Heart right ventricle (tissue), 16 donors: Measurements from ENCODE around the gene MOB3B. TPM values are rescaled to one million over a fixed set of nuclear protein-coding genes. Genes with fewer than 3 reads are reported as not detected.

ENCODE experiments used
- ATAC-seq, 8 donors: fragments of 200-7000 bp; cut with Tn5 transposase; one replicate each; pipeline ENCODE4 v1.9.1; 2020; ENCODE audit warnings: mild to moderate bottlenecking in 8 of 8, moderate library complexity in 8 of 8, moderate number of reproducible peaks in 1 of 8
- DNase-seq, 2 donors: peaks; one replicate each; pipeline ENCODE4 v3.0.0-alpha.2; 2020
- H3K27ac ChIP-seq, 10 donors: fragments of 200-600 bp; sonication (generic) in 2 of 10; one replicate each; pipeline versions ENCODE4 v1.5.0 to v1.8.0; 2020 to 2022; ENCODE audit warnings: mild to moderate bottlenecking in 3 of 10
- H3K27me3 ChIP-seq, 7 donors: fragments of 200-600 bp; one replicate each; pipeline ENCODE4 v1.8.0; 2021 to 2022; ENCODE audit warnings: mild to moderate bottlenecking in 2 of 7
- H3K36me3 ChIP-seq, 9 donors: fragments of 200-600 bp; sonication (generic) in 1 of 9; one replicate each; pipeline versions ENCODE4 v1.5.0 to v1.8.0; 2020 to 2022; ENCODE audit warnings: mild to moderate bottlenecking in 2 of 9
- H3K4me1 ChIP-seq, 9 donors: fragments of 200-600 bp; sonication (generic) in 1 of 9; one replicate each; pipeline versions ENCODE4 v1.5.0 to v1.8.0; 2020 to 2022; ENCODE audit warnings: mild to moderate bottlenecking in 4 of 9
- H3K4me3 ChIP-seq, 10 donors: fragments of 200-600 bp; sonication (generic) in 2 of 10; one replicate each; pipeline versions ENCODE4 v1.5.0 to v1.8.0; 2020 to 2022; ENCODE audit warnings: mild to moderate bottlenecking in 7 of 10, moderate library complexity in 2 of 10
- H3K9me3 ChIP-seq, 11 donors: fragments of 200-600 bp in 10 of 11; sonication (generic) in 2 of 11; one replicate each; pipeline versions ENCODE4 v1.5.0 to v1.8.0; 2013 to 2022; ENCODE audit warnings: mild to moderate bottlenecking in 2 of 11, control low read depth in 1 of 11, moderate library complexity in 1 of 11
- whole genome bisulfite sequencing, 2 donors: extraction: QIAGEN DNeasy Blood & Tissue Kit; methylation state at CpG; one replicate each; pipeline ENCODE4 v1.1.7; 2013; ENCODE audit warnings: inconsistent platforms in 1 of 2; 5-methylcytosine and 5-hydroxymethylcytosine counted together
- intact Hi-C, 10 donors: fragments of 100-400 bp; cut with DNase I; formaldehyde crosslinking; loops; one replicate each; pipeline versions ENCODE4 v1.11.1 to v1.14.2; 2022
- polyA plus RNA-seq, 2 donors: library from polyadenylated mRNA; stranded (reverse); fragments of 200-250 nt; gene quantifications; one replicate each; pipeline ENCODE4 v1.2.3, GENCODE V29; 2013
- total RNA-seq, 10 donors: library from RNA; stranded (reverse); fragmentation: NEBNext Ultra II Directional in 3 of 10; extraction: Animal tissue kit (Norgen Biotek cat#: 25700) in 3 of 10; gene quantifications; one replicate each; pipeline versions ENCODE4 v1.2.1 to v1.2.4, GENCODE V29; 2021 to 2023
- TF ChIP-seq, protein P1 (sequence below), 9 donors: fragments of 200-600 bp; sonication (generic) in 2 of 9; IDR thresholded peaks; one replicate each; pipeline versions ENCODE4 v1.5.0 to v1.8.0; 2021 to 2022; ENCODE audit warnings: antibody characterized with exemption in 9 of 9, mild to moderate bottlenecking in 5 of 9, moderate library complexity in 1 of 9
- donor health status: Arrhythmogenic right ventricular cardiomyopathy.
- donor health status: ischemic (EF 13 %, LVEDD 7.1; RV severe dilation, severe dysfunction).
- donor health status: healthy with polysubstance abuse.
- donor health status: DM: no; HTN: yes; CAD: no.
- donor health status: DM: no; HTN: no; CAD: no.
- donor health status: ischemic (EF 25% LVEDD 6.9; RV normal size, moderate dysfunction).
- donor health status: ischemic (EF 25% LVEDD 5.7; RV mildly dilated, moderate dysfunction).
- donor health status: healthy.
- donor health status: DM: yes; HTN: yes; CAD: no.
- donor health status: Ischemic cardiomyopathy.
- donor health status: ischemic (EF 35%, LVEDD 5.7; RV mildly dilated, moderate dysfunction).
- donor health status: nonischemic (EF 11% LVEDD 7.7; RV severe dilation, severe dysfunction).
- donor health status: DM: yes; HTN: yes; CAD: no.
- donor health status: PGD.
- donor health status: ischemic (EF 29% LVEDD 5.4; RV normal size, mild dysfunction).
- donor health status: nonischemic (EF 23%, LVEDD 6.1; RV moderate dilation, normal function).

The MOB3B gene
- total and polyA plus RNA-seq, 12 donors: 0.39 to 2.3 (median 1.3) TPM

DNA sequence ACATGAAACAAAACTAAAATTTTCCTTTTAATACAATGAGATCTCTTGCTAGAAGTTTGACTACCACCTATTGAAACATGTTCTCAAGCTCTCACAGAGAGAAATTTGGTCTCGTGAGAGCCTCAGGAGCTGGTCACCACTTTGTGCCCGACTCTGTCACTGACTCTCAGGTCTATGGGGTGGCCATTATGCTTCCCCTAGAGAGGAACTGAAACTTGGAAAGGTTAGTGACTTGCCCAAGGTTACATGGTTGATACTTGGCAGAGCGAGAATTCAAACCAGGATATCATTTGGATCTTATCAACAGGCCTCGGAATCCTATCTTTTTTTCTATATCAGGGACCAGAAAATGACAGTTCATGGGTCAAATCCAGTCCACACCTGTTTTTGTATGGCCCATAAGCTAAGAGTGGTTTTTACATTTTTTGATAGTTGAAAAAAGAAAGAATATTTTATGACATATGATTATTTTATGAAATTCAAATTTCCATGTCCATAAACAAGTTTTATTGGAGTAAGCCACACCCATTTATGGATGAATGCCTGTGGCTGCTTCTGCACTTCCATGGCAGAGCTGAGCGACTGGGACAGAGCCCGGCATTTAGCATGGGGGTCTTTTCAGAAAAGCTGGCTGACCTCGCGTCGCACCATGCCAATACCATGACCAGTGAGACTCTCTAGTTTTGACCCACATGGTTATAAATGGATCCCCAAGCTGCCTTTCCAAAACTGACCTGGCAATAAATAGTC, 187.9 kb downstream of the MOB3B start:
- TF ChIP-seq, protein P1, sequence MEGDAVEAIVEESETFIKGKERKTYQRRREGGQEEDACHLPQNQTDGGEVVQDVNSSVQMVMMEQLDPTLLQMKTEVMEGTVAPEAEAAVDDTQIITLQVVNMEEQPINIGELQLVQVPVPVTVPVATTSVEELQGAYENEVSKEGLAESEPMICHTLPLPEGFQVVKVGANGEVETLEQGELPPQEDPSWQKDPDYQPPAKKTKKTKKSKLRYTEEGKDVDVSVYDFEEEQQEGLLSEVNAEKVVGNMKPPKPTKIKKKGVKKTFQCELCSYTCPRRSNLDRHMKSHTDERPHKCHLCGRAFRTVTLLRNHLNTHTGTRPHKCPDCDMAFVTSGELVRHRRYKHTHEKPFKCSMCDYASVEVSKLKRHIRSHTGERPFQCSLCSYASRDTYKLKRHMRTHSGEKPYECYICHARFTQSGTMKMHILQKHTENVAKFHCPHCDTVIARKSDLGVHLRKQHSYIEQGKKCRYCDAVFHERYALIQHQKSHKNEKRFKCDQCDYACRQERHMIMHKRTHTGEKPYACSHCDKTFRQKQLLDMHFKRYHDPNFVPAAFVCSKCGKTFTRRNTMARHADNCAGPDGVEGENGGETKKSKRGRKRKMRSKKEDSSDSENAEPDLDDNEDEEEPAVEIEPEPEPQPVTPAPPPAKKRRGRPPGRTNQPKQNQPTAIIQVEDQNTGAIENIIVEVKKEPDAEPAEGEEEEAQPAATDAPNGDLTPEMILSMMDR (IDR thresholded peaks at IDR 0.05): no peak
- DNase-seq (no peak), ATAC-seq (peak in 2 of 8 donors; percentile 3 to 28)
- peaks cover 5 to 49% (median 34%) of the 10 kb centered on the region in 9 donors for H3K4me1 ChIP-seq
- intact Hi-C loops: loop anchor here in 2 of 10 donors (10.0 kb wide), 2 partner anchors 53 to 63 kb away; no protein-coding TSS in a partner anchor
- no peaks in the 10 kb centered on the region for H3K9me3 ChIP-seq
- H3K36me3 ChIP-seq: no peaks in the 10 kb centered on the region
- H3K4me3 ChIP-seq: no peak overlapping the region
- H3K27ac ChIP-seq: peak overlapping the region in 1 of 10 donors; percentile 46
- H3K27me3 ChIP-seq: no peaks in the 10 kb centered on the region
- 80 to 90% methylated on average over 9 of the region's 9 CpGs for WGBS, 2 donors

DNA sequence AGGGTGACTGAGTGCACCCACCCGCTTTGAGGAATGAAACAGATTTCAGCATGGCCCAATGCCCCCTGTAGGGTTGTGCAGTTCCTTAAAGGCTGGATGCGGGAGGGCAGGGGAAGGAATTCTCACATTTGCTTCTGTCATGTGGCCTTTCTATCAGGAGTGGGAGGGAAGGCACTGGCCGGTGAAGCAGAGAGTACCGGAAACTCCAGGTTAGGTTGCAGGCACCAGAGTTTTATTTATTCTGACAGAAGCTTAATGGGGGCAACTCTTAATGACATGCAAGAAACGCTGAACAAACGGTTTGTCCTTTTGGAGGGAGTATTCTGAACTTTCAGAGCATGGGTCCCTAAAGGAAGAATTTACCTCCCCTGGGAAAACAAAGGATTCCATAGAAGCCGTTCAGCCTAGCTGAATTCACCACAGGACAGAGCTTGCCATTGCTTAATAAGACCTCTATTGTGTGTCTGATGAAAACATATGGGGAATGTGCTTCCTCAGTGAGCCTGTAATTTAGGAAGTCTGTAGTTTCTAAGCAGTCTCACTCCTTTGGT, 188.6 kb downstream of the MOB3B start:
- H3K27me3 ChIP-seq: no peaks in the 10 kb centered on the region
- ATAC-seq: peak in 2 of 8 donors; percentile 21 to 41
- 69 to 70% methylated on average over 7 of the region's 7 CpGs for WGBS, 2 donors
- TF ChIP-seq, protein P1 (IDR thresholded peaks at IDR 0.05): no peak
- no peaks in the 10 kb centered on the region for H3K36me3 ChIP-seq
- intact Hi-C loops: loop anchor here in 2 of 10 donors (10.0 kb wide), 2 partner anchors 54 to 64 kb away; no protein-coding TSS in a partner anchor
- no peak overlapping the region for H3K4me3 ChIP-seq
- no peak for DNase-seq
- H3K9me3 ChIP-seq: no peaks in the 10 kb centered on the region
- peaks cover 5 to 49% (median 34%) of the 10 kb centered on the region in 9 donors for H3K4me1 ChIP-seq
- peak overlapping the region in 1 of 10 donors; percentile 46 for H3K27ac ChIP-seq

GRCh38 chr9:27340285-27340674, 189.3 kb downstream of the MOB3B start:
- peaks cover 5 to 53% (median 34%) of the 10 kb centered on the region in 9 donors for H3K4me1 ChIP-seq
- intact Hi-C loops: loop anchor here in 2 of 10 donors (10.0 kb wide), 2 partner anchors 55 to 65 kb away; no protein-coding TSS in a partner anchor
- 84 to 88% methylated on average over 5 of the region's 5 CpGs for WGBS, 2 donors

More at GRCh38 chr9:27340285-27340674, 189.3 kb downstream of the MOB3B start:
- ATAC-seq (no peak), DNase-seq (no peak)
- TF ChIP-seq, protein P1 (IDR thresholded peaks at IDR 0.05): no peak
- Histone ChIP-seq H3K27me3 (no peaks in the 10 kb centered on the region), H3K36me3 (no peaks in the 10 kb centered on the region), H3K9me3 (no peaks in the 10 kb centered on the region), H3K4me3 (no peak overlapping the region), H3K27ac (peak overlapping the region in 1 of 10 donors; percentile 14)
